Peyer's patch (tissue), 4 donors: ENCODE results near the gene POLD1. TPM values are rescaled to one million over a fixed set of nuclear protein-coding genes. Genes with fewer than 3 reads are reported as not detected.

ENCODE experiments used
- DNase-seq, 3 donors: peaks; one replicate each; pipeline ENCODE4 v3.0.0-alpha.2; 2017 to 2019
- H3K27ac ChIP-seq, 4 donors: fragments of 200-600 bp; sonication (generic); one replicate each; pipeline ENCODE4 v1.5.1; 2016 to 2019
- H3K27me3 ChIP-seq, 2 donors: fragments of 200-600 bp; sonication (generic); one replicate each; pipeline ENCODE4 v1.5.1; 2019
- H3K36me3 ChIP-seq, 3 donors: fragments of 200-600 bp; sonication (generic); one replicate each; pipeline ENCODE4 v1.5.1; 2016 to 2019
- H3K4me1 ChIP-seq, 4 donors: fragments of 200-600 bp; sonication (generic); one replicate each; pipeline ENCODE4 v1.5.1; 2016 to 2019
- H3K4me3 ChIP-seq, 4 donors: fragments of 200-600 bp; sonication (generic); 1 replicate in 3 of 4; 2 replicates in 1 of 4; pipeline ENCODE4 v1.5.1; 2016 to 2019; ENCODE audit warnings: mild to moderate bottlenecking in 1 of 4
- H3K9me3 ChIP-seq, 4 donors: fragments of 200-600 bp; sonication (generic); one replicate each; pipeline ENCODE4 v1.5.1; 2016 to 2019; ENCODE audit warnings: mild to moderate bottlenecking in 1 of 4
- POLR2A ChIP-seq, 2 donors: fragments of 450-650 bp; IDR thresholded peaks; one replicate each; pipeline ENCODE4 v1.5.1; 2017; ENCODE audit warnings: antibody characterized with exemption in 2 of 2, mild to moderate bottlenecking in 2 of 2, moderate library complexity in 2 of 2
- total RNA-seq, 4 donors: library from RNA; depleted of rRNA; stranded (reverse); fragments of >200 nt; gene quantifications; one replicate each; pipeline ENCODE4 v1.1.0, GENCODE V29; 2016
- TF ChIP-seq, protein P1 (sequence below), 6 experiments: fragments of 450-650 bp in 4 of 6; fragments of 200-600 bp in 2 of 6; sonication (generic) in 1 of 6; IDR thresholded peaks; one replicate each; pipeline ENCODE4 v1.5.1; 2017 to 2019; ENCODE audit warnings: antibody characterized with exemption in 6 of 6, mild to moderate bottlenecking in 3 of 6, moderate library complexity in 1 of 6

The POLD1 gene
- total RNA-seq, 4 donors from 2014 or later = 14.9 to 90.0 (median 27.3) TPM

DNA sequence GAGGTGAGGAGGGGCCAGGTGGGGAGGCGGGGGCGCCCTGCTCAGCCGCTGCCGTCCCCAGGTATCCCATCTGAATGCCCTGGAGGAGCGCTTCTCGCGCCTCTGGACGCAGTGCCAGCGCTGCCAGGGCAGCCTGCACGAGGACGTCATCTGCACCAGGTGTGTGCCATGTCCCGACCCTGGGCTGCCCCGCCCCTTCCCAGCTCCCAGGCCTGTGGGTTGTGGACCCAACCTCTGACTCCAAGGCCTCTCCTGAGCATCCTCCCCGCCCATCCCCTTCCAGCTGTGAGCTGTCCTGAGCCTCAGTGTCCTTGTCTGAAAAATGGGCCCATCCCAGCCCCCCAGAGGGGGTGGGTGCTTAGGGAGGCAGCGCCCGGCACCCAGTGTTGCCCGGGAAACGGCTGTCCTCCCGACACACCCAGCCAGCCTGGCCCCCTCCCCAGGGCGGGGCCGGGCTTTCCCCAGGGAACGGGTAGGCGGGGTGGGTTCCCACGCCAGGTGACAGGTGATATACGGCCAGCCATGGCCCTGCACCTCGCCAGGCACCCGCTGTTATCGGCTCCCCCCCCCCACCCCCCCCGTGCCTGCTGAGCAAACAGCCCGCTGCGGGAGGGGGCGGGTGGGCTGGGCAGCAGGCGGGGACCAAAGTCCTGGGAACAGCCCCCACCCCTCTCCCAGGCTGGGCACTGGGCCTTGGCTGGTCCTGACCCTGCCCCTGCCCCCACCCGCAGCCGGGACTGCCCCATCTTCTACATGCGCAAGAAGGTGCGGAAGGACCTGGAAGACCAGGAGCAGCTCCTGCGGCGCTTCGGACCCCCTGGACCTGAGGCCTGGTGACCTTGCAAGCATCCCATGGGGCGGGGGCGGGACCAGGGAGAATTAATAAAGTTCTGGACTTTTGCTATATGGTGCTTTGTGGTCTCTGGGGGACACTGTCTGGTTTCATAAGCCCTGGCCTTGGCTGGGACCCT is 33.2 kb downstream of the POLD1 start:
- Histone ChIP-seq H3K4me3 (peak overlapping the region in 2 of 4 donors; percentile 56 to 57), H3K36me3 (no peaks in the 10 kb centered on the region), H3K27me3 (peaks cover 0 to 8% of the 10 kb centered on the region in 2 donors), H3K4me1 (peaks cover 0 to 26% (median 9%) of the 10 kb centered on the region in 4 donors), H3K9me3 (no peaks in the 10 kb centered on the region), H3K27ac (peak overlapping the region in 2 of 4 donors; percentile 80 to 88)
- no peak for TF ChIP-seq POLR2A (IDR thresholded peaks at IDR 0.05)
- peak; percentile 63 to 71 (median 68) for DNase-seq

DNA sequence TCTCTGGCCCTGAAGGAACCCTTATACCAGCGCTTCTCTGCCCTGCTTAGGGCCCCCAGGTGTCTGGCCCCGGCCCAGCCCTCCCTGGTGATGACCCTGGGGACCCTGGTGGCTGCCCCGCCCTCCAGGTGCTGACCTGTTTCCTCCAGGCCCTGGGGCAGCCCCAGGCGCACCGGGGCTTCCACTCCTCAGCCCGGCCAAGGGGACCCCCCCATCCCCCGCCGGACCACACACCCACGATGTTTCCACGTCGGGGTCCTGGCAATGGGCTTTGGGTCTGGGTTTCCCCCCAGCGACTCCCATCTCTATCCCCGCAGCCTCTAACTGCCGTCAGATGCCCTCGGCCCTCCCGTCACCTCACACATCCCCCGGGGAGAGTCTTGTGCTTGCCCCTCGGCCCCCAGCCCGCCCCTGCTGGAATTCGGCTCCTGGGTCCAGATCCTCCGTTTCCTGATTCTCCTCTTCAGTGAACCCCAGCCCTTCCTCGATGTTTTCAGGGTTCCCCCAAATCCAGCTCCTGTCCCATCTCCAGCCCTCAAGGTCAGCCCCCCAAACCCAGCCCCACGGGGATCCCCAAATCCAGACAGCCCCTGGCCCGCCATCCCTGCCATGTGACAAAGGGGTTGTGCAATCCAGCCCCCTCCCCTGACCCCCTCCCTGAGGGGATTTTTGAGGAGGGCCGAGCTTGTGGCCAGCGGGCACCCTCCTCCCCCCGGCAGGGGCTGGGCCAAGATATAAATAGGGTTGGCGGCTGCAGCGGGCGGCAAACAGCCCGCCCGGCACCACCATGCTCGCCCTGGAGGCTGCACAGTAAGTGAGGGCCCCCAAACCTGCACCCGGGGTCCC is 34.3 kb downstream of the POLD1 start, which contains the start of gene SPIB:
SPIB (plus strand) TSS at position 763 of the 846 bp plus-strand sequence; CDS start at position 788, 25 bp downstream.
- Histone ChIP-seq H3K27ac (peak within 1 kb of the TSS in 2 of 4 donors; percentile 80 to 88), H3K4me3 (peak within 1 kb of the TSS in 3 of 4 donors; percentile 14 to 57 (median 56)), H3K27me3 (peaks cover 0 to 8% of the 10 kb centered on the region in 2 donors), H3K9me3 (no peaks in the 10 kb centered on the region), H3K36me3 (no peaks in the 10 kb centered on the region), H3K4me1 (peaks cover 0 to 26% (median 9%) of the 10 kb centered on the region in 4 donors)
- no peak for TF ChIP-seq POLR2A (IDR thresholded peaks at IDR 0.05)
- TF ChIP-seq, protein P1, sequence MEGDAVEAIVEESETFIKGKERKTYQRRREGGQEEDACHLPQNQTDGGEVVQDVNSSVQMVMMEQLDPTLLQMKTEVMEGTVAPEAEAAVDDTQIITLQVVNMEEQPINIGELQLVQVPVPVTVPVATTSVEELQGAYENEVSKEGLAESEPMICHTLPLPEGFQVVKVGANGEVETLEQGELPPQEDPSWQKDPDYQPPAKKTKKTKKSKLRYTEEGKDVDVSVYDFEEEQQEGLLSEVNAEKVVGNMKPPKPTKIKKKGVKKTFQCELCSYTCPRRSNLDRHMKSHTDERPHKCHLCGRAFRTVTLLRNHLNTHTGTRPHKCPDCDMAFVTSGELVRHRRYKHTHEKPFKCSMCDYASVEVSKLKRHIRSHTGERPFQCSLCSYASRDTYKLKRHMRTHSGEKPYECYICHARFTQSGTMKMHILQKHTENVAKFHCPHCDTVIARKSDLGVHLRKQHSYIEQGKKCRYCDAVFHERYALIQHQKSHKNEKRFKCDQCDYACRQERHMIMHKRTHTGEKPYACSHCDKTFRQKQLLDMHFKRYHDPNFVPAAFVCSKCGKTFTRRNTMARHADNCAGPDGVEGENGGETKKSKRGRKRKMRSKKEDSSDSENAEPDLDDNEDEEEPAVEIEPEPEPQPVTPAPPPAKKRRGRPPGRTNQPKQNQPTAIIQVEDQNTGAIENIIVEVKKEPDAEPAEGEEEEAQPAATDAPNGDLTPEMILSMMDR (IDR thresholded peaks at IDR 0.05) = no peak
- peak in 2 of 3 donors; percentile 74 to 78 for DNase-seq

DNA sequence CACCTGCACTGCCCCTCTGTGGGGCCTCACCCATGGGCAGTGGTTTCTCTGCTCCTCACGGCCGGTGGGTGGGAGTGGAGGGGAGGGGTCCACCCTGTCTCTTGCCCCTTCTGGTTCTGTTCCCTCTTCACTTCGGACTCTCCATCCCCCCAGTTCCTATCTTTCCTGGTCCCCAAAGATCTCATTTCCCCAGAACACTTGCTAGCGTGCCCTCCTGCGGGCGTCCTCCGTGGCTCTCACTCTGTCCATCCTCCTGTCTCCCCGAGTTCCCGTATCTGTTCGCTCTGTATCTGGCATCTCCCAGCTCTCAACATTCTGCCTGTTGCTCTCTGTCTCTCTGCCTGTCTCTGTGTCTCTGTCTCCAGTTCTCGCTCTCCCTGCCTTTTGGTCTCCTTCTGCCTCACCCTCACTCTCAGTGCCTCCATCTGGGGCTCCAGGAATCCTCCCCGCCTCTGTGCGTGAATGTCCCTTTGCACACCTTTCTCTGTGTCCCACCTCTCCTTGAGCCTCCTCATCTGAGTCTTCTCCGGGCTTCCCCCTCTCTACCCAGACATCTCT is 35.0 kb downstream of the POLD1 start:
- H3K36me3 ChIP-seq = no peaks in the 10 kb centered on the region
- TF ChIP-seq POLR2A (IDR thresholded peaks at IDR 0.05) = no peak
- no peaks in the 10 kb centered on the region for H3K9me3 ChIP-seq
- DNase-seq = no peak
- peaks cover 0 to 26% (median 9%) of the 10 kb centered on the region in 4 donors for H3K4me1 ChIP-seq
- peak overlapping the region in 3 of 4 donors; percentile 14 to 57 (median 56) for H3K4me3 ChIP-seq
- peak overlapping the region in 2 of 4 donors; percentile 80 to 88 for H3K27ac ChIP-seq
- H3K27me3 ChIP-seq = peaks cover 0 to 8% of the 10 kb centered on the region in 2 donors

DNA sequence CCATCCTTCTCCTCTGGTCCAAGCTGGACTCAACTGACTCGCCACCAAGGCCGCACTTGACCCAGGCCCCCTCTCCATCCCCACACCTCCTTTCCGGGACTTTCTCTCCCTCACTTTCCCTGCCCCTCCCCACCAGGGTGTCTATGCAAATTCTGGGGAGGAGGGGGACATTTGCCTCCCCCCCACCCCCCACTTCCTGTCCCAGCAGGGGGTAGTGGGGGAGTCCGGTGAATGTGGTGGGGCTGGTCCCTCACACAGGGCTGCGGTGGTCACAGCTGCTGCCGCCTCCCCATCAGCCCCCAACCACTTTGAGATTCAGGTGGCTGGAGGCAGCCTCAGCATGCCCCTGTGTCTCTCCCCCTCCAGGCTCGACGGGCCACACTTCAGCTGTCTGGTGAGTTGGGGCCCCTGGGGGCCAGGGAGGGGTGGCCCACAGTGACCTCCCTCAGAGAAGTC is 35.5 kb downstream of the POLD1 start:
- TF ChIP-seq, protein P1 (IDR thresholded peaks at IDR 0.05) = no peak
- no peak for TF ChIP-seq POLR2A (IDR thresholded peaks at IDR 0.05)
- no peaks in the 10 kb centered on the region for H3K36me3 ChIP-seq
- H3K4me1 ChIP-seq = peaks cover 0 to 26% (median 8%) of the 10 kb centered on the region in 4 donors
- peak overlapping the region in 2 of 4 donors; percentile 80 to 88 for H3K27ac ChIP-seq
- H3K4me3 ChIP-seq = peak overlapping the region in 2 of 4 donors; percentile 56 to 57
- peaks cover 0 to 8% of the 10 kb centered on the region in 2 donors for H3K27me3 ChIP-seq
- H3K9me3 ChIP-seq = no peaks in the 10 kb centered on the region
- DNase-seq = peak in 2 of 3 donors; percentile 74 to 77

DNA sequence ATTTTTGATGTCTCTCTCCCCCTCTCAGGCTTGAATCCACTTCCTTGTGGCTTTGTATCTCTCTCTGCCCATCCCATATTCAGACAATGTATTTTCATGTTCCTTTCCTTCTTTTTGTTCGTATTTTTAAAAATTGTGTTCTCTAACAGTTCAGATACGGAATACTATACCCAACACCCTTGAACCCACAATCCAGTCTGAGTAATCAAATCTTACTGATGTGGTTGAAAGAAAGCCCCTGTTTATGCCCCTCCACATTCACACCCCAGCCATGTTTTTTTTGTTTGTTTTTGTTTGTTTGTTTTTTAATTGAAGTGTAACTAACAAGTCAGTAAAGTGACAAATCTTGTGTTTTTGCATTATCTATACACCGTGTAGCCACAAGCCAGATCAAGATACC is 36.0 kb downstream of the POLD1 start:
- Histone ChIP-seq H3K27me3 (peaks cover 0 to 8% of the 10 kb centered on the region in 2 donors), H3K4me3 (peak overlapping the region in 2 of 4 donors; percentile 56 to 57), H3K36me3 (no peaks in the 10 kb centered on the region), H3K9me3 (no peaks in the 10 kb centered on the region), H3K27ac (peak overlapping the region in 2 of 4 donors; percentile 80 to 88), H3K4me1 (peaks cover 0 to 25% (median 7%) of the 10 kb centered on the region in 4 donors)
- DNase-seq = no peak
- TF ChIP-seq, protein P1 (IDR thresholded peaks at IDR 0.05) = no peak
- no peak for TF ChIP-seq POLR2A (IDR thresholded peaks at IDR 0.05)

DNA sequence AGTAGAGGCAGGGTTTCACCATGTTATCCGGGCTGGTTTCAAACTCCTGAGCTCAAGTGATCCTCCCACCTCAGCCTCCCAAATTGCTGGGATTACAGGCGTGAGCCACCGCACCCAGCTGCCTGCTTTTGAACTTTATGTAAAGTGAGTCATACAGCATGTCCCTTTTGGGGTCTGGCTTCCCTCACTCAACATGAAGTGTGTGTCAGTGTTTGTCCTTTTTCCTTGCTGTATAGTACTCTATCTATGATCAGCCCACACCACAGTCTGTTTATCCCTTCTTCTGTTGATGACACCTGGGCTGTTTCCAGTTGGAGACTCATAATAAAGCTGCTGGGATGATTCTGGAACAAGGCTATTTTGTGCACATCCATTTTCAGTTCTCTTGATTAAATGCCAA is 36.7 kb downstream of the POLD1 start:
- Histone ChIP-seq H3K4me3 (peak overlapping the region in 1 of 4 donors; percentile 57), H3K9me3 (no peaks in the 10 kb centered on the region), H3K27me3 (peaks cover 0 to 8% of the 10 kb centered on the region in 2 donors), H3K27ac (peak overlapping the region in 1 of 4 donors; percentile 88), H3K4me1 (peaks cover 0 to 20% (median 7%) of the 10 kb centered on the region in 4 donors), H3K36me3 (no peaks in the 10 kb centered on the region)
- TF ChIP-seq, protein P1 (IDR thresholded peaks at IDR 0.05) = no peak
- no peak for TF ChIP-seq POLR2A (IDR thresholded peaks at IDR 0.05)
- DNase-seq = no peak
